HCT116 (cell line): ENCODE data around the gene RRAS2. TPM values are rescaled to one million over a fixed set of nuclear protein-coding genes. Genes with fewer than 3 reads are reported as not detected.

Source experiments
- ATAC-seq: fragments of 200-7000 bp; cut with Tn5 transposase; 2 replicates; pipeline ENCODE4 v1.9.1; 2020; ENCODE audit warnings: mild to moderate bottlenecking, moderate library complexity
- BruUV-seq: library from RNA; stranded (reverse); fragments of 400-500 nt; replicated peaks from 2 replicates; lab custom pipeline; 2021; lab: Mats Ljungman, UMichigan
- CTCF ChIA-PET: fragments of 300-600 bp; sonication (Branson Sonifier 250); formaldehyde crosslinking; loops from one replicate; lab custom pipeline; 2021; ENCODE audit warnings: antibody characterized with exemption; lab: Charles Lee
- POLR2A ChIA-PET: fragments of 300-600, 350-600 bp; sonication (Branson Sonifier 250); formaldehyde crosslinking; loops from one replicate; lab custom pipeline; 2021; ENCODE audit warnings: antibody characterized with exemption; lab: Charles Lee
- RAD21 ChIA-PET, 2 experiments: fragments of 300-600 bp; sonication (Branson Sonifier 250); formaldehyde crosslinking; loops; one replicate each; lab custom pipeline; 2023; ENCODE audit warnings: low total read pairs in 2 of 2; ENCODE audit not compliant: uncharacterized antibody in 2 of 2, unreplicated experiment in 2 of 2, low non-redundant PET in 1 of 2; lab: Charles Lee
- DNase-seq: peaks from one replicate; pipeline ENCODE4 v3.0.0-alpha.2; 2010; ENCODE audit warnings: low read depth, low spot score
- H2AFZ ChIP-seq: fragments of 200-600 bp; shearing (Covaris generic), sonication (generic); 2 replicates; pipeline ENCODE4 v1.6.1; 2017; ENCODE audit warnings: low read depth, mixed run types, mixed read lengths, antibody characterized with exemption, low read length; ENCODE audit not compliant: poor library complexity, severe bottlenecking
- H3K27ac ChIP-seq: 2 replicates; pipeline ENCODE4 v1.5.1; 2012; ENCODE audit warnings: low read depth, low read length
- H3K27me3 ChIP-seq: fragments of 200-600 bp; sonication (generic); 2 replicates; pipeline ENCODE4 v1.6.1; 2016; ENCODE audit warnings: mixed run types, low read length, mixed read lengths; ENCODE audit not compliant: insufficient read depth
- H3K36me3 ChIP-seq, 2 experiments: fragments of 200-500 bp in 1 of 2; fragments of 200-600 bp in 1 of 2; sonication (Bioruptor generic) in 1 of 2; sonication (generic) in 1 of 2; 2 replicates each; pipeline versions ENCODE4 v1.5.1 to v1.6.1; 2014 to 2016; ENCODE audit warnings: low read length in 2 of 2, inconsistent platforms in 1 of 2, mixed read lengths in 1 of 2, mixed run types in 1 of 2; ENCODE audit not compliant: insufficient read depth in 2 of 2, control insufficient read depth in 1 of 2
- H3K4me1 ChIP-seq, 2 experiments: fragments of 200-600 bp in 1 of 2; sonication (generic) in 1 of 2; 2 replicates each; pipeline versions ENCODE4 v1.5.1 to v1.6.1; 2012 to 2017; ENCODE audit warnings: low read length in 2 of 2, inconsistent platforms in 1 of 2, mild to moderate bottlenecking in 1 of 2, mixed read lengths in 1 of 2, mixed run types in 1 of 2, moderate library complexity in 1 of 2; ENCODE audit not compliant: insufficient read depth in 2 of 2, control insufficient read depth in 1 of 2
- H3K4me2 ChIP-seq: fragments of 200-600 bp; sonication (generic); 2 replicates; pipeline ENCODE4 v1.6.1; 2017; ENCODE audit warnings: mixed run types, low read length, mixed read lengths
- H3K4me3 ChIP-seq, 2 experiments: fragments of 200-600 bp in 1 of 2; sonication (generic) in 1 of 2; replicated peaks in 1 of 2; 2 replicates each; pipeline ENCODE4 v1.5.1; 2011 to 2016; ENCODE audit warnings: low read length in 2 of 2, control low read depth in 1 of 2, low read depth in 1 of 2, mild to moderate bottlenecking in 1 of 2, mixed read lengths in 1 of 2, mixed run types in 1 of 2
- H3K79me2 ChIP-seq: fragments of 200-600 bp; sonication (generic); 2 replicates; pipeline ENCODE4 v1.6.1; 2017; ENCODE audit warnings: mild to moderate bottlenecking, mixed run types, low read length, moderate library complexity, mixed read lengths; ENCODE audit not compliant: insufficient read depth
- H3K9ac ChIP-seq: fragments of 200-600 bp; sonication (generic); 2 replicates; pipeline ENCODE4 v1.6.1; 2016; ENCODE audit warnings: low read length, mixed read lengths
- H3K9me2 ChIP-seq: fragments of 200-600 bp; sonication (generic), shearing (Covaris generic); 2 replicates; pipeline ENCODE4 v1.6.1; 2017; ENCODE audit warnings: mixed run types, mild to moderate bottlenecking, moderate library complexity; ENCODE audit not compliant: insufficient read depth
- H3K9me3 ChIP-seq, 2 experiments: fragments of 200-500 bp in 1 of 2; fragments of 200-600 bp in 1 of 2; sonication (Bioruptor generic) in 1 of 2; sonication (generic) in 1 of 2; 2 replicates each; pipeline ENCODE4 v1.6.1; 2014 to 2017; ENCODE audit warnings: low read length in 2 of 2, mixed read lengths in 2 of 2, inconsistent platforms in 1 of 2, low read depth in 1 of 2, mild to moderate bottlenecking in 1 of 2, mixed run types in 1 of 2, moderate library complexity in 1 of 2; ENCODE audit not compliant: control insufficient read depth in 1 of 2, insufficient read depth in 1 of 2
- H4K20me1 ChIP-seq: fragments of 200-600 bp; sonication (generic), shearing (Covaris generic); 2 replicates; pipeline ENCODE4 v1.6.1; 2017; ENCODE audit warnings: mixed run types, mild to moderate bottlenecking, moderate library complexity; ENCODE audit not compliant: insufficient read depth
- CEBPB ChIP-seq: IDR thresholded peaks from 2 replicates; pipeline ENCODE4 v1.6.1; 2012; ENCODE audit warnings: low read depth
- CTCF ChIP-seq, 3 experiments: fragments of 200-600 bp in 1 of 3; sonication (generic) in 1 of 3; IDR thresholded peaks in 2 of 3; conservative IDR thresholded peaks in 1 of 3; 2 replicates each; pipeline ENCODE4 v1.5.1; 2012 to 2017; ENCODE audit warnings: low read depth in 2 of 3, low read length in 2 of 3, antibody characterized with exemption in 1 of 3, borderline replicate concordance in 1 of 3, control low read depth in 1 of 3, mild to moderate bottlenecking in 1 of 3, mixed read lengths in 1 of 3, mixed run types in 1 of 3, moderate library complexity in 1 of 3; ENCODE audit not compliant: insufficient read depth in 1 of 3
- EGR1 ChIP-seq: IDR thresholded peaks from 2 replicates; pipeline ENCODE4 v1.6.1; 2012; ENCODE audit warnings: low read depth
- ELF1 ChIP-seq: IDR thresholded peaks from 2 replicates; pipeline ENCODE4 v1.6.1; 2012; ENCODE audit warnings: low read depth, borderline replicate concordance
- EZH2phosphoT487 ChIP-seq: fragments of 200-600 bp; IDR thresholded peaks from 2 replicates; pipeline ENCODE4 v1.6.1; 2018; ENCODE audit warnings: antibody characterized with exemption, borderline replicate concordance
- FOSL1 ChIP-seq: IDR thresholded peaks from 2 replicates; pipeline ENCODE4 v1.6.1; 2012; ENCODE audit warnings: low read depth
- JUND ChIP-seq: IDR thresholded peaks from 2 replicates; pipeline ENCODE4 v1.6.1; 2012
- POLR2A ChIP-seq: IDR thresholded peaks from 2 replicates; pipeline ENCODE4 v1.7.0; 2011; ENCODE audit warnings: borderline replicate concordance; ENCODE audit not compliant: insufficient read depth, insufficient read length; ENCODE audit errors: extremely low read depth
- POLR2AphosphoS5 ChIP-seq: IDR thresholded peaks from 2 replicates; pipeline ENCODE4 v1.6.1; 2011; ENCODE audit warnings: mild to moderate bottlenecking, low read depth, low read length, moderate library complexity
- RAD21 ChIP-seq: IDR thresholded peaks from 2 replicates; pipeline ENCODE4 v1.6.1; 2012; ENCODE audit warnings: low read depth, mild to moderate bottlenecking
- SP1 ChIP-seq: IDR thresholded peaks from 2 replicates; pipeline ENCODE4 v1.6.1; 2012; ENCODE audit warnings: low read depth
- SRF ChIP-seq: IDR thresholded peaks from 2 replicates; pipeline ENCODE4 v1.6.1; 2012; ENCODE audit warnings: low read depth
- YY1 ChIP-seq: IDR thresholded peaks from 2 replicates; pipeline ENCODE4 v1.6.1; 2011; ENCODE audit warnings: low read length, low read depth, moderate library complexity, mild to moderate bottlenecking; ENCODE audit not compliant: insufficient replicate concordance; ENCODE audit errors: extremely low read depth
- ZFX ChIP-seq: fragments of 450-650 bp; IDR thresholded peaks from 2 replicates; pipeline ENCODE4 v1.6.1; 2017
- ZNF274 ChIP-seq: fragments of 200-500 bp; sonication (Bioruptor generic); IDR thresholded peaks from 2 replicates; pipeline ENCODE4 v1.6.1; 2014; ENCODE audit warnings: mild to moderate bottlenecking, low read depth, low read length, inconsistent platforms
- intact Hi-C: fragments of 100-400 bp; cut with micrococcal nuclease; formaldehyde crosslinking; loops from 2 replicates; pipeline ENCODE4 v1.10.0; 2022
- total RNA-seq: library from RNA; stranded (reverse); gene quantifications from one replicate; pipeline ENCODE4 v1.2.1, GENCODE V29; 2021; ENCODE audit not compliant: unreplicated experiment
- TF ChIP-seq, protein P1 (sequence below): IDR thresholded peaks from 2 replicates; pipeline ENCODE4 v1.6.1; 2012
- TF ChIP-seq, protein P2 (sequence below): IDR thresholded peaks from 2 replicates; pipeline ENCODE4 v1.6.1; 2011; ENCODE audit warnings: mild to moderate bottlenecking, low read length, moderate library complexity; ENCODE audit not compliant: insufficient replicate concordance; ENCODE audit errors: extremely low read depth

RRAS2 gene
- total RNA-seq, 1 experiment from 2014 or later, result 54.5 TPM

DNA sequence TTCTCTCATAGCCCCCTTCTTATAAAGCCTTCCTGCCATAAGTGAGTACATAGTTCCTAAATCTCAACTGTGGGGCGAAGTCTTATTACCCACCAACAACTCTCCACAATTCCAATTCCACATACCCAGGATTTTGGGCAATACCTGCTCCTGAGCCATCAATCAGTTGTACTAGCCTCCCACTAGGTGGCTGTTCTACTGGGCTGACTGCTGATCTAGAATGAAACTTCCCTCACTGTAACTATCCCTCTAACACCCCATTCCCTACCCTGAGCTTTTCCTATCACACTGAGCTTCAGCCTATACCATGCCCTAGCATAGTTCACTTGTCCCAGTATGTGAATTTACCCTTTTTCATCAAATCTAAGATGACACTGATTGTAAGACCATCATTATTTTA is 52.5 kb downstream of the RRAS2 start:
- no peak overlapping the region for H3K27ac ChIP-seq
- H4K20me1 ChIP-seq, result peaks cover 5% of the 10 kb centered on the region; the same call in 1 of the 2 replicates
- ChIA-PET RAD21 (interaction anchor here in 1 of 2 experiments (0.7 kb wide), 1 partner anchor 261 kb away, joined by 4 read pairs; no protein-coding TSS in a partner anchor), CTCF (no interaction called here), POLR2A (no interaction called here)
- TF ChIP-seq, protein P1, sequence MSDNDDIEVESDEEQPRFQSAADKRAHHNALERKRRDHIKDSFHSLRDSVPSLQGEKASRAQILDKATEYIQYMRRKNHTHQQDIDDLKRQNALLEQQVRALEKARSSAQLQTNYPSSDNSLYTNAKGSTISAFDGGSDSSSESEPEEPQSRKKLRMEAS, result no peak
- no peak for TF ChIP-seq FOSL1
- 0 out of 6 replicates have a peak, but pooled peaks of 2 of the 3 experiments have one; percentile 15 to 16 for TF ChIP-seq CTCF (IDR thresholded peaks at IDR 0.05 in 2 of 3, conservative IDR thresholded peaks at IDR 0.05 in 1 of 3; ENCODE audit: borderline replicate concordance in 1 of 3, insufficient read depth in 1 of 3, low read depth in 2 of 3, low read length in 2 of 3)
- H2AFZ ChIP-seq, result no peak overlapping the region
- no peak overlapping the region for H3K4me2 ChIP-seq
- BruUV-seq, result no TSS peak
- H3K9me2 ChIP-seq, result no peaks in the 10 kb centered on the region
- peaks cover 79% of the 10 kb centered on the region for H3K79me2 ChIP-seq
- H3K4me3 ChIP-seq, result no peak overlapping the region
- ATAC-seq (peak; percentile 64; the same call in 1 of the 2 replicates), DNase-seq (no peak)
- H3K9me3 ChIP-seq, result no peaks in the 10 kb centered on the region
- intact Hi-C loops, result no loop called here
- H3K4me1 ChIP-seq, result peaks cover 0 to 5% of the 10 kb centered on the region in 2 experiments; a peak in 1 of 4 replicates
- H3K9ac ChIP-seq, result no peak overlapping the region
- no peaks in the 10 kb centered on the region for H3K36me3 ChIP-seq
- no peaks in the 10 kb centered on the region for H3K27me3 ChIP-seq

- H2AFZ ChIP-seq, result no peak overlapping the region
- no peak overlapping the region for H3K4me2 ChIP-seq
- no peak overlapping the region for H3K27ac ChIP-seq
- no peak overlapping the region for H3K4me3 ChIP-seq
- H3K9me2 ChIP-seq, result no peaks in the 10 kb centered on the region
- H3K9ac ChIP-seq, result no peak overlapping the region
- H3K79me2 ChIP-seq, result peaks cover 86% of the 10 kb centered on the region
- H3K4me1 ChIP-seq, result peaks cover 0 to 5% of the 10 kb centered on the region in 2 experiments; a peak in 1 of 4 replicates
- H3K36me3 ChIP-seq, result no peaks in the 10 kb centered on the region
- DNase-seq (no peak), ATAC-seq (no peak)
- intact Hi-C loops, result no loop called here
- RAD21 ChIA-PET, result no interaction called here
- no TSS peak for BruUV-seq
- no peaks in the 10 kb centered on the region for H3K27me3 ChIP-seq
- no peaks in the 10 kb centered on the region for H3K9me3 ChIP-seq
- H4K20me1 ChIP-seq, result peaks cover 5% of the 10 kb centered on the region; the same call in 1 of the 2 replicates
- POLR2A ChIA-PET, result no interaction called here
- CTCF ChIA-PET, result interaction anchor here (1.2 to 1.3 kb wide), 2 partner anchors 113 to 148 kb away, joined by 3 to 6 read pairs; no protein-coding TSS in a partner anchor
- TF ChIP-seq ZFX (no peak), ELF1 (no peak), ZNF274 (no peak), SP1 (no peak), POLR2AphosphoS5 (no peak), JUND (no peak), YY1 (no peak), CEBPB (no peak), POLR2A (no peak), FOSL1 (no peak), RAD21 (no peak), EGR1 (no peak), EZH2phosphoT487 (no peak), SRF (no peak)
- TF ChIP-seq, protein P1, result no peak
- TF ChIP-seq, protein P2, sequence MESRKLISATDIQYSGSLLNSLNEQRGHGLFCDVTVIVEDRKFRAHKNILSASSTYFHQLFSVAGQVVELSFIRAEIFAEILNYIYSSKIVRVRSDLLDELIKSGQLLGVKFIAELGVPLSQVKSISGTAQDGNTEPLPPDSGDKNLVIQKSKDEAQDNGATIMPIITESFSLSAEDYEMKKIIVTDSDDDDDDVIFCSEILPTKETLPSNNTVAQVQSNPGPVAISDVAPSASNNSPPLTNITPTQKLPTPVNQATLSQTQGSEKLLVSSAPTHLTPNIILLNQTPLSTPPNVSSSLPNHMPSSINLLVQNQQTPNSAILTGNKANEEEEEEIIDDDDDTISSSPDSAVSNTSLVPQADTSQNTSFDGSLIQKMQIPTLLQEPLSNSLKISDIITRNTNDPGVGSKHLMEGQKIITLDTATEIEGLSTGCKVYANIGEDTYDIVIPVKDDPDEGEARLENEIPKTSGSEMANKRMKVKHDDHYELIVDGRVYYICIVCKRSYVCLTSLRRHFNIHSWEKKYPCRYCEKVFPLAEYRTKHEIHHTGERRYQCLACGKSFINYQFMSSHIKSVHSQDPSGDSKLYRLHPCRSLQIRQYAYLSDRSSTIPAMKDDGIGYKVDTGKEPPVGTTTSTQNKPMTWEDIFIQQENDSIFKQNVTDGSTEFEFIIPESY, result no peak
Measured at GRCh38 chr11:14305649-14306048, 53.3 kb downstream of the RRAS2 start.
